Measurements from ENCODE around the gene IDS. TPM values are rescaled to one million over a fixed set of nuclear protein-coding genes. Genes with fewer than 3 reads are reported as not detected.

Gene IDS
- total and polyA plus RNA-seq, 2 experiments from 2014 or later, result 25.4 to 33.7 TPM

GRCh38 chrX:149494844-149495565, 10.1 kb downstream of the IDS start:
- Histone ChIP-seq H3K9me2 (replicated peaks; ENCODE audit: insufficient read depth) (no peaks in the 10 kb centered on the region), H2AFZ (no peak overlapping the region), H3K36me3 (replicated peaks; ENCODE audit: insufficient read depth, low read depth) (no peaks in the 10 kb centered on the region), H3K27ac (peak overlapping the region; percentile 67), H4K20me1 (ENCODE audit: insufficient read depth, poor library complexity, severe bottlenecking) (no peaks in the 10 kb centered on the region), H3K9me3 (ENCODE audit: low read depth) (no peaks in the 10 kb centered on the region), H3K4me1 (ENCODE audit: insufficient read depth) (no peaks in the 10 kb centered on the region), H3K79me2 (no peaks in the 10 kb centered on the region), H3K4me3 (no peak overlapping the region), H3K4me2 (no peak overlapping the region), H3K27me3 (no peaks in the 10 kb centered on the region)
- TF ChIP-seq EZH2 (IDR thresholded peaks at IDR 0.05; ENCODE audit: borderline replicate concordance) (no peak), EZH2phosphoT487 (IDR thresholded peaks at IDR 0.05; ENCODE audit: low read depth, severe bottlenecking, unreplicated experiment) (no peak), CTCF (IDR thresholded peaks at IDR 0.05; ENCODE audit: poor library complexity) (no peak)
- no peak for DNase-seq (ENCODE audit: low spot score)
- WGBS (ENCODE audit: low lambda C conversion rate, missing lambda C conversion rate), result 68% methylated on average over 4 of the region's 4 CpGs

GRCh38 chrX:149493567-149494562, 11.2 kb downstream of the IDS start:
- H2AFZ ChIP-seq, result no peak overlapping the region
- H3K9me3 ChIP-seq (ENCODE audit: low read depth), result no peaks in the 10 kb centered on the region
- no peak for TF ChIP-seq CTCF (IDR thresholded peaks at IDR 0.05; ENCODE audit: poor library complexity)
- TF ChIP-seq EZH2 (IDR thresholded peaks at IDR 0.05; ENCODE audit: borderline replicate concordance), result no peak
- no peaks in the 10 kb centered on the region for H3K36me3 ChIP-seq (replicated peaks; ENCODE audit: insufficient read depth, low read depth)
- no peaks in the 10 kb centered on the region for H3K9me2 ChIP-seq (replicated peaks; ENCODE audit: insufficient read depth)
- WGBS (ENCODE audit: low lambda C conversion rate, missing lambda C conversion rate), result 70% methylated on average over 13 of the region's 13 CpGs
- no peak for DNase-seq (ENCODE audit: low spot score)
- no peak overlapping the region for H3K4me2 ChIP-seq
- H3K79me2 ChIP-seq, result no peaks in the 10 kb centered on the region
- H3K27ac ChIP-seq, result no peak overlapping the region
- no peak overlapping the region for H3K4me3 ChIP-seq
- no peaks in the 10 kb centered on the region for H4K20me1 ChIP-seq (ENCODE audit: insufficient read depth, poor library complexity, severe bottlenecking)
- H3K4me1 ChIP-seq (ENCODE audit: insufficient read depth), result no peaks in the 10 kb centered on the region
- H3K27me3 ChIP-seq, result no peaks in the 10 kb centered on the region

- TF ChIP-seq EZH2 (IDR thresholded peaks at IDR 0.05; ENCODE audit: borderline replicate concordance) (no peak), CTCF (IDR thresholded peaks at IDR 0.05; ENCODE audit: poor library complexity) (no peak), EZH2phosphoT487 (IDR thresholded peaks at IDR 0.05; ENCODE audit: low read depth, severe bottlenecking, unreplicated experiment) (no peak)
- H3K79me2 ChIP-seq, result no peaks in the 10 kb centered on the region
- no peaks in the 10 kb centered on the region for H4K20me1 ChIP-seq (ENCODE audit: insufficient read depth, poor library complexity, severe bottlenecking)
- no peak overlapping the region for H3K4me2 ChIP-seq
- no peak overlapping the region for H2AFZ ChIP-seq
- no peaks in the 10 kb centered on the region for H3K4me1 ChIP-seq (ENCODE audit: insufficient read depth)
- H3K4me3 ChIP-seq, result no peak overlapping the region
- no peaks in the 10 kb centered on the region for H3K27me3 ChIP-seq
- DNase-seq (ENCODE audit: low spot score), result peak; percentile 47
- no peaks in the 10 kb centered on the region for H3K36me3 ChIP-seq (replicated peaks; ENCODE audit: insufficient read depth, low read depth)
- no peak overlapping the region for H3K27ac ChIP-seq
- 38% methylated on average over 2 of the region's 2 CpGs for WGBS (ENCODE audit: low lambda C conversion rate, missing lambda C conversion rate)
- H3K9me2 ChIP-seq (replicated peaks; ENCODE audit: insufficient read depth), result no peaks in the 10 kb centered on the region
- no peaks in the 10 kb centered on the region for H3K9me3 ChIP-seq (ENCODE audit: low read depth)
These were observed 13.3 kb downstream of the IDS start for GRCh38 chrX:149491812-149492211.
